Measurements from ENCODE around the gene B9D1. TPM values are rescaled to one million over a fixed set of nuclear protein-coding genes. Genes with fewer than 3 reads are reported as not detected.

The B9D1 gene
- total RNA-seq, 2 experiments from 2014 or later, result 21.1 to 38.1 TPM

GRCh38 chr17:19346351-19347255 lies 15.9 kb downstream of the B9D1 start:
- Histone ChIP-seq H3K4me2 (ENCODE audit: low read length) (peak overlapping the region; percentile 49), H3K4me3 (ENCODE audit: low read depth, low read length, poor library complexity, severe bottlenecking) (no peak overlapping the region), H2AFZ (ENCODE audit: low read length) (no peak overlapping the region), H3K27ac (ENCODE audit: low read depth, low read length, poor library complexity, severe bottlenecking) (peak overlapping the region; percentile 31), H4K20me1 (ENCODE audit: insufficient read depth, low read length) (no peaks in the 10 kb centered on the region), H3K9me3 (ENCODE audit: low read length) (no peaks in the 10 kb centered on the region), H3K9me2 (ENCODE audit: insufficient read depth, low read length) (no peaks in the 10 kb centered on the region), H3K4me1 (ENCODE audit: insufficient read depth, low read length, poor library complexity, severe bottlenecking) (peaks cover 13% of the 10 kb centered on the region), H3K79me2 (ENCODE audit: insufficient read depth, low read depth, low read length) (no peaks in the 10 kb centered on the region), H3K36me3 (ENCODE audit: insufficient read depth, low read length) (no peaks in the 10 kb centered on the region)
- peak; percentile 68 for DNase-seq (ENCODE audit: low spot score)
- no TSS peak for BruUV-seq (replicated peaks)
- intact Hi-C loops (cut with micrococcal nuclease; ENCODE audit: unreplicated experiment), result no loop called here
- TF ChIP-seq EZH2phosphoT487 (IDR thresholded peaks at IDR 0.05; ENCODE audit: borderline replicate concordance, low read depth, low read length) (no peak), CTCF (conservative IDR thresholded peaks at IDR 0.05; ENCODE audit: low read length) (no peak)
- POLR2A ChIA-PET, result no interaction called here
- CTCF ChIA-PET (ENCODE audit: unreplicated experiment), result no interaction called here

DNA sequence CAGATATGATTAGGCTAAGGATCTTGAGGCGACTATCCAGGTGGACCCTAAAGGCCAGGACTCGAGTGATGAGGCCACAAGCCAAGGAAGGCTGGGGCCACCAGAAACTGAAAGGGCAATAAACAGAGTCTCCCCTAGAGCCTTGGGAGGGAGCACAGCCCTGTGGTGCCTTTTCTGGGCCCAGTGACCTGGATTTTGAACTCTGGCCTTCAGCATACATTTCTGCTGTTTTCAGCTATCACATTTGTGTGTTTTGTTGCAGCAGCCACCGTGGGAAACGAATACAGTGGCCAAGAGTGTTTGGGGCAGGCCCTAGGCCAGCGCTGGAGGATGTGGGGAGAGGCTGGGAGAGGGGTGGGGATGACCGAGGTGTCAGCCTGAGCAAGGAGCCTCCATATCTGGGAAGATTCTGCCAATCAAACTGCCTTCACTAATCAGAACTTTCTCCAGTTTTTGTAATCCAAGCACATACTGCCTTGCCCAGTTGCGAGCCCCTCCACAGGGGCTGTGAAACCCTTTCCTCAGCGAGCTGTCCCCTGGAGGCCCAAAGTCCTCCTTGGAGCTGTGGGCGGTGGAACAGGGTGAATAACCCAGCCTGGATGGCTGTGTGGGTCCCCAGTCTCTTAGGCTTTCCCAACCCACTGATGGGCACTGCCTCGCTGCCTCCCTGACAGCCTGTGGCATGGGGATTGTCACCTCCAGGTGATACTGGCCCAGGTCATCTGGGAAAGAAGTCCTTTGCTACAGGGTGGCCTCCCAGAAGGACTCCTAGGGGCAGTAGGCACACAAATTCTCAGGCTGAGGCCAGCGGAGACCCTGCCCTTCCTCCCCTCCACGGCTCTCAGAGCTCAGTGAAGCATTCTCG lies 16.8 kb downstream of the B9D1 start:
- Histone ChIP-seq H4K20me1 (ENCODE audit: insufficient read depth, low read length) (no peaks in the 10 kb centered on the region), H3K4me3 (ENCODE audit: low read depth, low read length, poor library complexity, severe bottlenecking) (no peak overlapping the region), H3K79me2 (ENCODE audit: insufficient read depth, low read depth, low read length) (no peaks in the 10 kb centered on the region), H3K36me3 (ENCODE audit: insufficient read depth, low read length) (no peaks in the 10 kb centered on the region), H3K9me2 (ENCODE audit: insufficient read depth, low read length) (no peaks in the 10 kb centered on the region), H3K27ac (ENCODE audit: low read depth, low read length, poor library complexity, severe bottlenecking) (no peak overlapping the region), H3K9me3 (ENCODE audit: low read length) (no peaks in the 10 kb centered on the region), H3K4me1 (ENCODE audit: insufficient read depth, low read length, poor library complexity, severe bottlenecking) (peaks cover 13% of the 10 kb centered on the region), H3K4me2 (ENCODE audit: low read length) (no peak overlapping the region), H2AFZ (ENCODE audit: low read length) (no peak overlapping the region)
- intact Hi-C loops (cut with micrococcal nuclease; ENCODE audit: unreplicated experiment), result no loop called here
- ChIA-PET CTCF (ENCODE audit: unreplicated experiment) (no interaction called here), POLR2A (no interaction called here)
- BruUV-seq (replicated peaks), result no TSS peak
- DNase-seq (ENCODE audit: low spot score), result no peak
- TF ChIP-seq EZH2phosphoT487 (IDR thresholded peaks at IDR 0.05; ENCODE audit: borderline replicate concordance, low read depth, low read length) (no peak), CTCF (conservative IDR thresholded peaks at IDR 0.05; ENCODE audit: low read length) (no peak)

Data from OCI-LY7 (cell line).